Stimulated activated CD8-positive, alpha-beta memory T cell treated with anti-CD3 and anti-CD28 coated beads, Interleukin-12 subunit alpha, Interleukin-12 subunit beta, amount 100 ng/mL, for 1 hour (primary cell): ENCODE results near the gene XRN1.
"Not testable (repeated sequence)": the region's sequence is repeated elsewhere in the genome, so short reads cannot be mapped to it uniquely, and the experiment has no call there.

Experiments
- DNase-seq: peaks from one replicate; pipeline ENCODE4 v3.0.0-alpha.2; 2020; ENCODE audit warnings: low read depth

The XRN1 gene

GRCh38 chr3:142434503-142434902 is 13.3 kb downstream of the XRN1 start:
- DNase-seq: no peak

- DNase-seq: no peak
These were observed 14.7 kb downstream of the XRN1 start for GRCh38 chr3:142433110-142433509.

GRCh38 chr3:142429582-142429981 is 18.3 kb downstream of the XRN1 start:
- no peak for DNase-seq

- DNase-seq: no peak
These were observed 23.1 kb downstream of the XRN1 start for GRCh38 chr3:142424754-142425153.

- no peak for DNase-seq
These were observed 28.8 kb downstream of the XRN1 start for GRCh38 chr3:142418926-142419592.

GRCh38 chr3:142417302-142417701 is 30.5 kb downstream of the XRN1 start:
- DNase-seq: no peak

DNA sequence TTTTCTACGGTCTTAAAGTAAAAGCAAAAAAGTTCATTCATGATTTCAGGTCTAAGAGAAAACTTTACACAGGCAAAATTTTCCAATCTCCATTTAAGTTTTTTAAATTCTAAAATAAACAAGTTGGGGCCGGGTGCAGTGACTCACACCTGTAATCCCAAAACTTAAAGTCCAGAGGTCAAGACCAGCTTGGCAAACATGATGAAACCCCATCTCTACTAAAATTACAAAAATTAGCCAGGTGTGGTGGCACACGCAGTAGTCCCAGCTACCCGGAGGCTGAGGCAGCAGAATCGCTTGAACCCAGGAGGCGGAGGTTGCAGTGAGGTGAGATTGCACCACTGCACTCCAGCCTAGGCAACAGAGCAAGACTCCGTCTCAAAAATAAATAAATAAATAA is 47.3 kb downstream of the XRN1 start:
- DNase-seq: not testable (repeated sequence)

- no peak for DNase-seq
These were observed 52.8 kb downstream of the XRN1 start for GRCh38 chr3:142394921-142395622.

- DNase-seq: no peak
These were observed 62.8 kb downstream of the XRN1 start for GRCh38 chr3:142385078-142385477.

DNA sequence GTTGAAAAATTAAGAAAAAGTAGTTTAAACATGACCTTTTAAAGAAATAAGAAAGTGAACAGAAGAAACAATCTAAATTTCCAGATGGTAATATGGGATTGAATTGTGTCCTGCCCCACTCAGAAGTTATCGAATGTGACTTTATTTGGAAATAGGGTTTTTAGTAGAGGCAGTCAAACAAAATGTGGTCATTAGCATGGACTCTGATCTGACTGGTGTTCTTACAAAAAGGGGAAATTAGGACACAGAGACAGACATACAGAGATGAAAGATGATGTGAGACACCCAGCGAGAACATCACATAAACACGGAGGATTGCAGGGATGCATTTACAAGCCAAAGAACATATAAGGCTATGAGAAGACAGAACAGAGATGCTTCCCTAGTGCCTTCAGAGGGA is 73.2 kb downstream of the XRN1 start:
- DNase-seq: no peak

GRCh38 chr3:142369576-142369975 is 78.3 kb downstream of the XRN1 start:
- not testable (repeated sequence) for DNase-seq

- no peak for DNase-seq
These were observed 81.4 kb downstream of the XRN1 start for GRCh38 chr3:142366434-142366833.

DNA sequence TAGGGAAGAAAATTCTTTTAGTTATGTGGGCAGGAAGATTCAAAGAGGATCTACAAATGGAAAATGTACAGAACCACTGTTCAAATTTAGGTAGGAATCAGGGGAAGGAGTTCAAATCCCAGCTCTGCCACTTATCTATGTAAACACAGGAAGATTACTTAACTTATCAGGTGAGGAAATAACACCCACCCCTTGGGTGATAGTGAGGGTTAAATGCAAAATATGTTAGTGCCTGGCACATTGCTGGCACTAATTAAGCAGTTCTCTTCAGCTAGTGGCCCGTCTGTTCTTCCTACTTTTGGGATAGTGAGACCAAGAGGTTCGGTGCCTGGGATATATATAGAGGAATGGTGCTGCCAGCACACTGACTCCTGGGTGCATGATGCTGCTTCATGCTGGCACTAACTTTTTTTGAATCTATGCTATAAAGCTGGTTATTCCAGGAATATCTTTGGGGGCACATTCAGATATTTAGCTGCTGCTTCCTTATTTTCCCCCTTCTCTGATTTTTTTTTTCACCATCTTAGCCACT is 83.8 kb downstream of the XRN1 start:
- DNase-seq: no peak

DNA sequence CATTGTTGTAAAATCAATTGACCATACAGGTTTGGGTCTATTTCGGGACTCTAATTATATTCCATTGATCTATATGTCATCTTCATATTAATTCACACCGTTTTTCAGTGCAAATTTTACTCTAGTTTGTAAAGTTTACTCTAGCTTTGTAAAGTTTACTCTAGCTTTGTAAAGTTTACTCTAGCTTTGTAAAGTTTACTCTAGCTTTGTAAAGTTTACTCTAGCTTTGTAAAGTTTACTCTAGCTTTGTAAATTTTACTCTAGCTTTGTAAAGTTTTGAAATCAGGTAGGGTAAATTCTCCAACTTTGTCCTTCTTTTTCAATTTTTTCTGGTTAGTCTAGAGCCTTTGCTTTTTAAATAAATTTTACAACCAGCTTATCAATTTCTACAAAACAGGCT is 84.4 kb downstream of the XRN1 start:
- not testable (repeated sequence) for DNase-seq

DNA sequence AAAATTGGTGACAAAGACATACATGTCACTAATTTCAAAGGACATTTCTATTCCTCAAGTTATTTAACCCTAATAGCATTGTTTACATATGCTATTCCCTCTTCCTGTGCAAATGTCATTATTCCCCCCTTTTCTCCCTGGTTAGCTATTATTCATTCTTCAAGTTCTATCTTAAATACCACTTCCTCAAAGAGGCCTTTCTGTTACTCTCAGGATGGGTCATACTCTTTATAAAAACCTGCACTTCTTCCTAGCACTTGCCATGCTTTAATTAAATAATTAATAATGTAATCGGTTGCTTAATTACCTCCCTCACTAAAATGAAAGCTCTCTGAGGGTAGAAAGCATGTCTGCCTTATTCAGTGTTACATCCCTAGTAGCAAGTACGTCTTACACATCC is 88.5 kb downstream of the XRN1 start:
- no peak for DNase-seq

DNA sequence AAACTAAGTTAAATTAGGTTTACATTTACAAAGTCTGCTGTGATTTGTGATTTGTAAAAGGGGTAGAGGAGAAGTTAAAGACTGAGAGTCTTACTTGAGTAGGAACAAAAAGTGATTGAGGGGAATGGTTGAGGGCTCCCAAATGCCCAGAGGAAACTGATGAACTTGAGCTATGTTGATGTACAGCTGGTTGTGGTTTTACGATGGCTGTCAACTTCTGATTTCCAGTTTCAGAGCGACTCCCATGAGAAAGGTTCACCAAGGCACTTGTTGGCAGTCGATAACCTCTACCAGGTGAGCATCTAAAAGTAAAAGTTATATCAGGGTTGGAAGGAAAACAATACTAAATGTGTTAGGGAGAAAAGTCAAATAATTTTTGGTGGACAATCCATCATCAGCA is 91.0 kb downstream of the XRN1 start:
- DNase-seq: no peak

DNA sequence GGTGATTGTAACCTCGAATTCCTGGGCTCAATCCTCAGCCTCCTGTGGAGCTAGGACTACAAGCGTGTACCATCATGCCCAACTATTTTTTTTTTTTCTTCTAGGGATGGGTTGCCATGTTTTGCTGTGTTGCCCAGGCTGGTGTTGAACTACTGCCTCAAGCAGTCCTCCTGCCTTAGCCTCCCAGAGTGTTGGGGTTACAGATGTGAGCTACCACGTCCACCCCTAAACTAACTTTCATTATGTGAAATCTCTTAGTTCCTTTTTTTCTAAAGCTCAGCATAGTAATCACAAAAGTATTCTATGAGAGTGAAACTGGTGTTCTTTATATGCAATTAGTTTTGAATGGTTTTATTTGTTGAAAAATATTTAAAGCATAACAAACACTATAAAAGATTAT is 92.1 kb downstream of the XRN1 start:
- no peak for DNase-seq

- no peak for DNase-seq
These were observed 93.8 kb downstream of the XRN1 start for GRCh38 chr3:142354076-142354475.

GRCh38 chr3:142353571-142353970 is 94.3 kb downstream of the XRN1 start:
- DNase-seq: no peak

DNA sequence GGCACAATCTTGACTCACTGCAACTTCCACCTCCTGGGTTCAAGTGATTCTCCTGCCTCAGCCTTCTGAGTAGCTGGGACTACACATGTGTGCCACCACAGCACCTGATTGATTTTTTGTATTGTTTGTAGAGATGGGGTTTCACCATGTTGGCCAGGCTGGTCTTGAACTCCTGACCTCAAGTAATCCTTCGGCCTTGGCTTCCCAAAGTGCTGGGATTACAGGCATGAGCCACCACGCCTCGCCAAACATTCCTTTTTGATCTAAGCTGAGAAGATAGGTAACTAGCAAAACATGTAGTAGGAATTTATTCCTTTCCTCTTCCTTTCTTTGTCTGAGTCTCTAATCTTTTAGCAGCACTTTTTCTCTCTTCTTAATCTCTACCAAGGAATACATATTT is 95.1 kb downstream of the XRN1 start:
- DNase-seq: not testable (repeated sequence)

- DNase-seq: no peak
These were observed 99.4 kb downstream of the XRN1 start for GRCh38 chr3:142348460-142348859.

GRCh38 chr3:142337994-142338393 is 109.8 kb downstream of the XRN1 start:
- no peak for DNase-seq

- DNase-seq: no peak
These were observed 115.4 kb downstream of the XRN1 start for GRCh38 chr3:142332390-142332789.
